Measurements from ENCODE around the gene PLAA.
"Not testable (repeated sequence)": the region's sequence is repeated elsewhere in the genome, so short reads cannot be mapped to it uniquely, and the experiment has no call there.

PLAA gene

GRCh38 chr9:26913138-26913668, 33.8 kb downstream of the PLAA start:
- no peaks in the 10 kb centered on the region for H3K4me1 ChIP-seq (ENCODE audit: control insufficient read depth, insufficient read depth, low read length)
- H3K36me3 ChIP-seq (ENCODE audit: control insufficient read depth, insufficient read depth, low read length), result peaks cover 8% of the 10 kb centered on the region
- no peaks in the 10 kb centered on the region for H3K27me3 ChIP-seq (ENCODE audit: control insufficient read depth, insufficient read depth, low read length)
- H3K4me3 ChIP-seq (ENCODE audit: low read length), result no peak overlapping the region
- H3K27ac ChIP-seq (ENCODE audit: low read depth, low read length), result no peak overlapping the region
- no peak overlapping the region for H3K9ac ChIP-seq (ENCODE audit: low read length)

DNA sequence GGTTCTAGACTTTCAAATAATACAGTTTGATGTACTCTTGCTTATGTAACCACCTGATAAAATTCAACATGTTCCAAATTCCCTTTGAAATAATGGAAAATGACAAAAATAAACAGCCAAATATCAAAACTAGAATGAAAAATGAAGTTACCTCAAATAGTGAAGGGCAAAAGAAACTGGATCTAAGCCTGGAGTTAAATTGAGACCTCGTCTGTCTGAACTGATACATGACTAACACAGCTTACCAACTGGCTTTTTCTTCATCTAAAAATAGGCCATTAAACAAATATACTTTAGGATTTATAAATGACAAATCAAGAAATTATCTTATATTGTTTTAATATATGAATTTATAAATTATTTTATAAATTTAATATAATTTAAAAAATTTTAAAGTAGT, 42.4 kb downstream of the PLAA start:
- peaks cover 5% of the 10 kb centered on the region for H3K36me3 ChIP-seq (ENCODE audit: control insufficient read depth, insufficient read depth, low read length)

GRCh38 chr9:26904070-26904469, 43.0 kb downstream of the PLAA start:
- no peak overlapping the region for H3K27ac ChIP-seq (ENCODE audit: low read depth, low read length)
- H3K27me3 ChIP-seq (ENCODE audit: control insufficient read depth, insufficient read depth, low read length), result no peaks in the 10 kb centered on the region
- H3K36me3 ChIP-seq (ENCODE audit: control insufficient read depth, insufficient read depth, low read length), result peaks cover 5% of the 10 kb centered on the region
- no peak overlapping the region for H3K9ac ChIP-seq (ENCODE audit: low read length)
- no peak overlapping the region for H3K4me3 ChIP-seq (ENCODE audit: low read length)
- H3K4me1 ChIP-seq (ENCODE audit: control insufficient read depth, insufficient read depth, low read length), result no peaks in the 10 kb centered on the region

More for the DNA sequence above, 42.4 kb downstream of the PLAA start:
- Histone ChIP-seq H3K4me3 (ENCODE audit: low read length) (no peak overlapping the region), H3K4me1 (ENCODE audit: control insufficient read depth, insufficient read depth, low read length) (no peaks in the 10 kb centered on the region), H3K27ac (ENCODE audit: low read depth, low read length) (no peak overlapping the region), H3K9ac (ENCODE audit: low read length) (no peak overlapping the region), H3K27me3 (ENCODE audit: control insufficient read depth, insufficient read depth, low read length) (no peaks in the 10 kb centered on the region)

- H3K27ac ChIP-seq (ENCODE audit: low read depth, low read length), result peak overlapping the region; percentile 95
- peak overlapping the region; percentile 99 for H3K4me3 ChIP-seq (ENCODE audit: low read length)
- no peak overlapping the region for H3K9ac ChIP-seq (ENCODE audit: low read length)
- H3K27me3 ChIP-seq (ENCODE audit: control insufficient read depth, insufficient read depth, low read length), result no peaks in the 10 kb centered on the region
- H3K4me1 ChIP-seq (ENCODE audit: control insufficient read depth, insufficient read depth, low read length), result peaks cover 8% of the 10 kb centered on the region
- H3K36me3 ChIP-seq (ENCODE audit: control insufficient read depth, insufficient read depth, low read length), result no peaks in the 10 kb centered on the region
Measured at GRCh38 chr9:26893030-26893676, 53.9 kb downstream of the PLAA start.

GRCh38 chr9:26892251-26893029, 54.6 kb downstream of the PLAA start, which contains the start of gene CAAP1:
CAAP1 (minus strand) TSS chr9:26892802; CDS start chr9:26892715, 87 bp downstream.
- Histone ChIP-seq H3K4me1 (ENCODE audit: control insufficient read depth, insufficient read depth, low read length) (peaks cover 8% of the 10 kb centered on the region), H3K9ac (ENCODE audit: low read length) (peak within 1 kb of the TSS; percentile 96), H3K4me3 (ENCODE audit: low read length) (peak within 1 kb of the TSS; percentile 99), H3K27ac (ENCODE audit: low read depth, low read length) (peak within 1 kb of the TSS; percentile 95), H3K27me3 (ENCODE audit: control insufficient read depth, insufficient read depth, low read length) (no peaks in the 10 kb centered on the region), H3K36me3 (ENCODE audit: control insufficient read depth, insufficient read depth, low read length) (no peaks in the 10 kb centered on the region)

GRCh38 chr9:26891726-26892125, 55.3 kb downstream of the PLAA start:
- no peaks in the 10 kb centered on the region for H3K36me3 ChIP-seq (ENCODE audit: control insufficient read depth, insufficient read depth, low read length)
- peaks cover 8% of the 10 kb centered on the region for H3K4me1 ChIP-seq (ENCODE audit: control insufficient read depth, insufficient read depth, low read length)
- peak overlapping the region; percentile 95 for H3K27ac ChIP-seq (ENCODE audit: low read depth, low read length)
- no peaks in the 10 kb centered on the region for H3K27me3 ChIP-seq (ENCODE audit: control insufficient read depth, insufficient read depth, low read length)
- H3K9ac ChIP-seq (ENCODE audit: low read length), result peak overlapping the region; percentile 96
- H3K4me3 ChIP-seq (ENCODE audit: low read length), result peak overlapping the region; percentile 99

DNA sequence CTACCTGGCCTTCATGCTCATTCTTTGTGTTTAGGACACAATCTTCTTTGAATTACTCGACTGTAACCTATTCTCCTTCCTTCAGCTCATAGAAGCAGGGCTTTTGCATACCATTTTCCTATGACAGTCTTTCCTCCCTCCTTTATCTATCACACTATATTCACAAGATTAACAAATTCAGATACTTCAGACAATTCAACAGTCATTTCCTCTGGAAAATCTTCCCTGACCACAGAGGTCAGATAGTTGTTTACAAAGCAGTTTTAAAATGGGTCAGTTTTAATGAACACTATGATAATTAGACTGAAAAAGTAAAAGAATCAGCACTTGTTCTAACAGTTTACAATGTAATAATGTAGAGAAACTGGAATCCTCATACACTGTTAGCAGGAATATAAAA, 58.8 kb downstream of the PLAA start:
- Histone ChIP-seq H3K9ac (ENCODE audit: low read length) (no peak overlapping the region), H3K27ac (ENCODE audit: low read depth, low read length) (no peak overlapping the region), H3K4me1 (ENCODE audit: control insufficient read depth, insufficient read depth, low read length) (peaks cover 8% of the 10 kb centered on the region), H3K27me3 (ENCODE audit: control insufficient read depth, insufficient read depth, low read length) (no peaks in the 10 kb centered on the region), H3K4me3 (ENCODE audit: low read length) (no peak overlapping the region), H3K36me3 (ENCODE audit: control insufficient read depth, insufficient read depth, low read length) (peaks cover under 1% of the 10 kb centered on the region)

DNA sequence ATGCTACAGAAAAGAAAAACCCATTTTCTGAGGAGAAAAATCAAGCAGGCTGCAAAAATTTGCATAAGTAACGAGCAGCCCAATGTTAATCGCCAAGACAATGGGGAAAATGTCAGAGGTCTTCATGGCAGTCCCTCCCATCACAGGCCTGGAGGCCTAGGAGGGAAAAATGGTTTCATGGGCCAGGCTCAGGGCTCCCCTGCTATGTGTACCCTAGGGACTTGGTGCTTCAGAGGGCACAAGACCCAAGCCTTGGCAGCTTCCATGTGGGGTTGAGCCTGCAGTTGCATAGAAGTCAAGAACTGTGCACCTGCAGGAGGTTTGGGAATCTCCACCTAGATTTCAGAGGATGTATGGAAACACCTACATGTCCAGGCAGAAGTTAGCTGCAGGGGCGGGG, 64.9 kb downstream of the PLAA start:
- no peaks in the 10 kb centered on the region for H3K27me3 ChIP-seq (ENCODE audit: control insufficient read depth, insufficient read depth, low read length)
- peaks cover 9% of the 10 kb centered on the region for H3K36me3 ChIP-seq (ENCODE audit: control insufficient read depth, insufficient read depth, low read length)
- no peaks in the 10 kb centered on the region for H3K4me1 ChIP-seq (ENCODE audit: control insufficient read depth, insufficient read depth, low read length)
- H3K4me3 ChIP-seq (ENCODE audit: low read length), result no peak overlapping the region
- no peak overlapping the region for H3K27ac ChIP-seq (ENCODE audit: low read depth, low read length)
- H3K9ac ChIP-seq (ENCODE audit: low read length), result no peak overlapping the region

DNA sequence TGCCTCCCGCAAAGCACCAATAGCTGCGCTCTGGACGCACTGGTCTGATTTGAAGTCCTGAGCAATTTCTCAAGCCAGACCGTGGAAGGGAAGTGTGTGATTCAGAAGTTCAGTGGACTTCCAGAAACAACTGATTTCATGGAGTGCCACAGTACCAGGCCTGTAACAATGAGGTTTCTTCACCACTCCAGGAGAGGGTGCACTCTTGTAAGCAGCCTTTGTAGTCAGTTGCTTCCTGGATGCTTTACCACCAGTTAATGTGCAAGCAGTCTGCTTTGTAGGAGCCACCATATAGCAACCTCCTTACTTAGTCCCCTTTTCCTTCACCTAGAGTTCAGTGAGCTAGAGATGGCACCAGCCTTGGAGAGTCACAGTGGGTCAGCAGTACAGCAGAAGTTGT, 66.8 kb downstream of the PLAA start:
- Histone ChIP-seq H3K36me3 (ENCODE audit: control insufficient read depth, insufficient read depth, low read length) (peaks cover 9% of the 10 kb centered on the region), H3K4me3 (ENCODE audit: low read length) (no peak overlapping the region), H3K27me3 (ENCODE audit: control insufficient read depth, insufficient read depth, low read length) (no peaks in the 10 kb centered on the region), H3K9ac (ENCODE audit: low read length) (no peak overlapping the region), H3K27ac (ENCODE audit: low read depth, low read length) (no peak overlapping the region), H3K4me1 (ENCODE audit: control insufficient read depth, insufficient read depth, low read length) (no peaks in the 10 kb centered on the region)

- H3K4me1 ChIP-seq (ENCODE audit: control insufficient read depth, insufficient read depth, low read length); H3K27me3 ChIP-seq (ENCODE audit: control insufficient read depth, insufficient read depth, low read length); H3K36me3 ChIP-seq (ENCODE audit: control insufficient read depth, insufficient read depth, low read length); H3K4me3 ChIP-seq (ENCODE audit: low read length); H3K9ac ChIP-seq (ENCODE audit: low read length); H3K27ac ChIP-seq (ENCODE audit: low read depth, low read length): not testable (repeated sequence)
Measured at GRCh38 chr9:26875155-26875554, 71.9 kb downstream of the PLAA start.

- no peak overlapping the region for H3K4me3 ChIP-seq (ENCODE audit: low read length)
- H3K9ac ChIP-seq (ENCODE audit: low read length), result no peak overlapping the region
- no peaks in the 10 kb centered on the region for H3K27me3 ChIP-seq (ENCODE audit: control insufficient read depth, insufficient read depth, low read length)
- H3K4me1 ChIP-seq (ENCODE audit: control insufficient read depth, insufficient read depth, low read length), result no peaks in the 10 kb centered on the region
- no peak overlapping the region for H3K27ac ChIP-seq (ENCODE audit: low read depth, low read length)
- no peaks in the 10 kb centered on the region for H3K36me3 ChIP-seq (ENCODE audit: control insufficient read depth, insufficient read depth, low read length)
Measured at GRCh38 chr9:26870292-26870691, 76.8 kb downstream of the PLAA start.

DNA sequence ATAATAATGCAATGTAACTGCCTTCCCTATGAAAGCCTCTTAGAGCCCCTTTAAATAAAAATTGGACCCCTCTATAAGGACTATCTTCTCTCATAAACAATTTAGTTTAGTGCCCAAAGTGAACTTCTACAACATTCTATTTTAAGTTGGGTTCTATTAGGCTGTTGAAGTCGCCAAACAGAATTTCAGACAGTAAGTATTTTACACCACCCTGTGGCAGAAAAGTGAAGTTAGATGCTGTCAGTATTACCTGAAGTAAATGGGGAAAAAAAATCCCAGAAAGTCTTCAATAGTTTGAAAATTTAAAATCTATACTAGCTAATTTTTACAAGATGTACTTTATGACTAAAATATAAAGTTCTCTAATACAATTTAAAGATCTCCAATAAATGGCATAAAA, 84.0 kb downstream of the PLAA start:
- H3K4me1 ChIP-seq (ENCODE audit: control insufficient read depth, insufficient read depth, low read length), result no peaks in the 10 kb centered on the region
- no peak overlapping the region for H3K4me3 ChIP-seq (ENCODE audit: low read length)
- no peaks in the 10 kb centered on the region for H3K27me3 ChIP-seq (ENCODE audit: control insufficient read depth, insufficient read depth, low read length)

More for the DNA sequence above, 84.0 kb downstream of the PLAA start:
- Histone ChIP-seq H3K27ac (ENCODE audit: low read depth, low read length) (no peak overlapping the region), H3K36me3 (ENCODE audit: control insufficient read depth, insufficient read depth, low read length) (peaks cover 4% of the 10 kb centered on the region), H3K9ac (ENCODE audit: low read length) (no peak overlapping the region)
